ENCODE results near the gene NTSR1.

Gene NTSR1

GRCh38 chr20:62690261-62690820 lies 18.3 kb upstream of the NTSR1 start:
- H3K36me3 ChIP-seq (ENCODE audit: control insufficient read depth, insufficient read depth, low read length): no peaks in the 10 kb centered on the region
- H3K9me3 ChIP-seq (ENCODE audit: control insufficient read depth, insufficient read depth, low read length): no peaks in the 10 kb centered on the region
- no peaks in the 10 kb centered on the region for H3K27me3 ChIP-seq (ENCODE audit: control insufficient read depth, insufficient read depth, low read length)
- H3K9ac ChIP-seq (ENCODE audit: low read depth, low read length): no peak overlapping the region
- no peak overlapping the region for H3K4me3 ChIP-seq (ENCODE audit: low read depth, low read length)
- peaks cover 2% of the 10 kb centered on the region for H3K4me1 ChIP-seq (ENCODE audit: control insufficient read depth, insufficient read depth, low read length)

DNA sequence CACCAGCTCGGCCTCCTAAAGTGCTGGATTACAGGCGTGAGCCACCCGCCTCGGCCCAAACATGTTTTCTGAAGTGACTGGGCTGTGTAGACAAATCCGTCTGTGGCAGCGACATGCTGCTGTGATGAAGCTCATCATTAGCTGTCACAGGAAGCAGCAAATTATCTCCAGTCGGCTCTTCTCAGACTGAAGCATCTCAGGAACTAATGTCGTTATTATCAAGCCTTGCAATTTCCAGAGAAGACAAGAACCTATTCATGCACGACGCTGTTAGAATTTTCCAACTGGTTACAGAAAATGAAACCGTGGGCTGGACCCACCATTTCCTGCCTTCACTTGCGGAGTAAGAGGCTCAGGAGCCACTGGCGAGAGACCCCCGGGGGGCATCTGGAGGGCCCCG lies 17.1 kb upstream of the NTSR1 start:
- Histone ChIP-seq H3K36me3 (ENCODE audit: control insufficient read depth, insufficient read depth, low read length) (no peaks in the 10 kb centered on the region), H3K9ac (ENCODE audit: low read depth, low read length) (no peak overlapping the region), H3K4me1 (ENCODE audit: control insufficient read depth, insufficient read depth, low read length) (no peaks in the 10 kb centered on the region), H3K4me3 (ENCODE audit: low read depth, low read length) (no peak overlapping the region), H3K9me3 (ENCODE audit: control insufficient read depth, insufficient read depth, low read length) (no peaks in the 10 kb centered on the region), H3K27me3 (ENCODE audit: control insufficient read depth, insufficient read depth, low read length) (no peaks in the 10 kb centered on the region)

GRCh38 chr20:62692176-62692575 lies 16.5 kb upstream of the NTSR1 start:
- no peak overlapping the region for H3K4me3 ChIP-seq (ENCODE audit: low read depth, low read length)
- no peak overlapping the region for H3K9ac ChIP-seq (ENCODE audit: low read depth, low read length)
- H3K27me3 ChIP-seq (ENCODE audit: control insufficient read depth, insufficient read depth, low read length): no peaks in the 10 kb centered on the region
- H3K4me1 ChIP-seq (ENCODE audit: control insufficient read depth, insufficient read depth, low read length): no peaks in the 10 kb centered on the region
- no peaks in the 10 kb centered on the region for H3K36me3 ChIP-seq (ENCODE audit: control insufficient read depth, insufficient read depth, low read length)
- H3K9me3 ChIP-seq (ENCODE audit: control insufficient read depth, insufficient read depth, low read length): no peaks in the 10 kb centered on the region

DNA sequence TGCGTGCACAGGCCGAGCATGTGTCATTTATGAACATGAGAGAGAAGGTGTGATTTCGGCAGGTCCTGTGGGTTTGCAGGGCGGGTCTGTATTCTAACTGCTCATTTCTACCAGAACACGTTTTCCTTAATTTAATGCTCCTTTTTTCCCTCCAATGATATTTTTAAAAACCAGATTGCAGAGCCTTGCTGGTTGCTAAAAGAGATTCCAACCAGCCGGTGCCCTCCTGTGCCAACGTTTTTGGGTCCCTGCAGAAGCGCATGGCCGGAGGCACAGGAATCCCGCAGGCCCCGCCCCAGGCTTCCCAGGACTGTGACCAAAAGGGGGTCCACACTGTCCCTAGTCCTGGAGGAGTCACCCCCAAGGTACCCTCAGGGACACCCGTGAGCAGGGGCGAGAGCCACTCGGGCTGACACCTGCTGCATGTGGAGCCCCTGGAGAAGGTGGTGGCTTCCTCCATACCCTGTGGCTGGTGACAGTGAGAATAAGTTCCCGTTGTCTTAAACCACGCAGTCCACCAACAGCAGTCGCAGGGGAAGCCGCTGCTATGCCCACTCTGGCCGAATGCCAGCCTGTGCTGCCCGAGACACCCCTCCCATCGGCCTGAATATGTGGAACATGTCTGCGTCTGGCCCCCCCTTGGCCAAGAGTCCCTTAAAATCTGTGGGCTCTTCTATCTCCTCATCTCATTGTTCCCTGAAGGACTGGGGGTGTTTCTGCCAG lies 15.7 kb upstream of the NTSR1 start:
- Histone ChIP-seq H3K27me3 (ENCODE audit: control insufficient read depth, insufficient read depth, low read length) (no peaks in the 10 kb centered on the region), H3K4me1 (ENCODE audit: control insufficient read depth, insufficient read depth, low read length) (no peaks in the 10 kb centered on the region), H3K4me3 (ENCODE audit: low read depth, low read length) (no peak overlapping the region), H3K9ac (ENCODE audit: low read depth, low read length) (no peak overlapping the region), H3K9me3 (ENCODE audit: control insufficient read depth, insufficient read depth, low read length) (no peaks in the 10 kb centered on the region), H3K36me3 (ENCODE audit: control insufficient read depth, insufficient read depth, low read length) (no peaks in the 10 kb centered on the region)

GRCh38 chr20:62693524-62693922 lies 15.1 kb upstream of the NTSR1 start:
- Histone ChIP-seq H3K4me1 (ENCODE audit: control insufficient read depth, insufficient read depth, low read length) (no peaks in the 10 kb centered on the region), H3K36me3 (ENCODE audit: control insufficient read depth, insufficient read depth, low read length) (no peaks in the 10 kb centered on the region), H3K27me3 (ENCODE audit: control insufficient read depth, insufficient read depth, low read length) (no peaks in the 10 kb centered on the region), H3K4me3 (ENCODE audit: low read depth, low read length) (no peak overlapping the region), H3K9ac (ENCODE audit: low read depth, low read length) (no peak overlapping the region), H3K9me3 (ENCODE audit: control insufficient read depth, insufficient read depth, low read length) (no peaks in the 10 kb centered on the region)

GRCh38 chr20:62694106-62694505 lies 14.5 kb upstream of the NTSR1 start:
- H3K27me3 ChIP-seq (ENCODE audit: control insufficient read depth, insufficient read depth, low read length): no peaks in the 10 kb centered on the region
- no peaks in the 10 kb centered on the region for H3K36me3 ChIP-seq (ENCODE audit: control insufficient read depth, insufficient read depth, low read length)
- no peak overlapping the region for H3K4me3 ChIP-seq (ENCODE audit: low read depth, low read length)
- H3K9ac ChIP-seq (ENCODE audit: low read depth, low read length): no peak overlapping the region
- no peaks in the 10 kb centered on the region for H3K4me1 ChIP-seq (ENCODE audit: control insufficient read depth, insufficient read depth, low read length)
- H3K9me3 ChIP-seq (ENCODE audit: control insufficient read depth, insufficient read depth, low read length): no peaks in the 10 kb centered on the region

DNA sequence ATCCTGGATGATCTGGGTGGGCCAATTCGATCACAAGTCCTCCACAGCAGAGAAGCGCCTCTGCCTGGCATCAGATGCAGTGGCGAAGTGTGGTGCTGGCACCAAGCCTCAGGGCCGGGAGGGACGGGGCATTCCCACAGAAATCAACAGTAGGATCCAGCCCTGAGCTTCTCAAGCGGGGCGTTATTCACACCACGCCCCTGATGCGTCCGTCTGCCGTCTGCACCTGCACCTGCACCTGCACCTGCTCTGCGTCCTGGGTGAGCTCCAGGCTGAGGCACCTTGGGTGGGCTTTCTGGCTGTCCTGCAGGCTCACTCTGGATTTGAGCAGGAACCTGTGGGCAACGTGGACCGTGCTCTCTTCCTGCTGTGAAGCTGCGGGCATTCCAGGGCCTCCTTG lies 13.8 kb upstream of the NTSR1 start:
- Histone ChIP-seq H3K36me3 (ENCODE audit: control insufficient read depth, insufficient read depth, low read length) (no peaks in the 10 kb centered on the region), H3K9ac (ENCODE audit: low read depth, low read length) (no peak overlapping the region), H3K4me3 (ENCODE audit: low read depth, low read length) (no peak overlapping the region), H3K27me3 (ENCODE audit: control insufficient read depth, insufficient read depth, low read length) (no peaks in the 10 kb centered on the region), H3K9me3 (ENCODE audit: control insufficient read depth, insufficient read depth, low read length) (no peaks in the 10 kb centered on the region), H3K4me1 (ENCODE audit: control insufficient read depth, insufficient read depth, low read length) (no peaks in the 10 kb centered on the region)

DNA sequence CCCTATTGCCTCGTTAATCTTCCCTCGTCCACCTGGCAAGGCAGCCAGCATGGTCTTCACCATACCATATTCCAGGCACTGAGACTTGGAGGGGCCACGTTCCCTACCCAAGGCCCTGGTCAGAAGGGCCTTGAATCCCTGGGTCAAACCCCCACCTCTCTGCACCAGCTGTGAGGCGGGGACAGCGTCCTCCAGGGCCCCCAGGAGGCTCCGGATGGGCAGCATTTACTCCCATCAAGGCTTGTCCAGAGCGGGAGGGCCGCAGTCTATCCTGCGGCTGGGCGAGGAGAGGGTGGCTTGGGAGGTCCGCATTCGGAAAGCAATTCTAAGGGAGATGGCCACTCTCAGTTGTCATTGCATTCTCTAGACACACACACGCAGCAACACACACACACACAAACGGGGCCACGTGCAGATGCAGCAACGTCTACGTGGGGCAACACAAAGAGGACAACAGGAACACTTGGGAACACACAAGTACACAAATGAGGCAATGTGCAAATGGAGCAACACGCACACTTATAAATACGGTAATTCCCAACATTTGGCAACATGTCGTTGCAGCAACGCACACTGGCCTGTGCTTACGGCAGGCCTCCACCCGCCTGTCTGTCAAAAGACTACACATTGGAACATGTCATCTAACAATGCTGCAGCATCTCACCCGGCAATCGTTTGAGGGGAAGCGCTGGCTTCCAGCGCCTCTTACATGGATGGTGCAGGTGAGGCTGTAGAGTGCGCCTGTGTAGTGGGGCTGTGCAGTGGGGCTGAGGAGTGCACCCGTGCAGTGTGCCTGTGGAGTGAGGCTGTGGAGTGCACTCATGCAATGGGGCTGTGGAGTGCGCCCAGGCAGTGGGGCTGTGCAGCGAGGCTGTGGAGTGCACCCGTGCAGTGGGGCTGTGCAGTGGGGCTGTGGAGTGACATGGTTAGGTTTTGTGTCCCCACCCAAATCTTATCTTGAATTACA lies 12.9 kb upstream of the NTSR1 start:
- no peaks in the 10 kb centered on the region for H3K4me1 ChIP-seq (ENCODE audit: control insufficient read depth, insufficient read depth, low read length)
- no peaks in the 10 kb centered on the region for H3K36me3 ChIP-seq (ENCODE audit: control insufficient read depth, insufficient read depth, low read length)
- no peak overlapping the region for H3K9ac ChIP-seq (ENCODE audit: low read depth, low read length)
- H3K27me3 ChIP-seq (ENCODE audit: control insufficient read depth, insufficient read depth, low read length): no peaks in the 10 kb centered on the region
- H3K4me3 ChIP-seq (ENCODE audit: low read depth, low read length): no peak overlapping the region
- H3K9me3 ChIP-seq (ENCODE audit: control insufficient read depth, insufficient read depth, low read length): no peaks in the 10 kb centered on the region

DNA sequence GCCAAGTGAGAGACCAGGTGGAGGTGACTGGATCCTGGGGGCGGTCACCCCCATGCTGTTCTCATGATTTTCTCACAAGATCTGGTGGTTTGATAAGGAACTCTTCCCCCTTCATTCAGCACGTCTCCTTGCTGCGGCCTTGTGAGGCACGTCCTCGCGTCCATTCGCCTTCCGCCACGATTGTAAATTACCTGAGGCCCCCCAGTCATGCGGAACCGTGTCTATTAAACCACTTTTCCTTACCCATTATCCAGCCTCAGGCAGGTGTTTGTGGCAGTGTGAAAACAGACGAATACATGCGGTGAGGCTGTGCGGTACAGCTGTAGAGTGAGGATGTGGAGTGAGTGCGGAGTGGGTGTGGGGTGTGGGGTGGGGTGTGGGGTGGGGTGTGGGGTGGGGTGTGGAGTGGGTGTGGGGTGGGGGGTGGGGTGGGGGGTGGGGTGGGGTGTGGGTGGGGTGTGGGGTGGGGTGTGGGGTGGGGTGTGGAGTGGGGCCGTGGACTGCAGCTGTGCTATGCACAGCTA lies 12.1 kb upstream of the NTSR1 start:
- no peak overlapping the region for H3K4me3 ChIP-seq (ENCODE audit: low read depth, low read length)
- no peaks in the 10 kb centered on the region for H3K27me3 ChIP-seq (ENCODE audit: control insufficient read depth, insufficient read depth, low read length)
- no peaks in the 10 kb centered on the region for H3K9me3 ChIP-seq (ENCODE audit: control insufficient read depth, insufficient read depth, low read length)
- no peaks in the 10 kb centered on the region for H3K4me1 ChIP-seq (ENCODE audit: control insufficient read depth, insufficient read depth, low read length)
- no peaks in the 10 kb centered on the region for H3K36me3 ChIP-seq (ENCODE audit: control insufficient read depth, insufficient read depth, low read length)
- no peak overlapping the region for H3K9ac ChIP-seq (ENCODE audit: low read depth, low read length)

GRCh38 chr20:62696989-62697388 lies 11.6 kb upstream of the NTSR1 start:
- Histone ChIP-seq H3K9ac (ENCODE audit: low read depth, low read length) (no peak overlapping the region), H3K9me3 (ENCODE audit: control insufficient read depth, insufficient read depth, low read length) (no peaks in the 10 kb centered on the region), H3K4me3 (ENCODE audit: low read depth, low read length) (no peak overlapping the region), H3K4me1 (ENCODE audit: control insufficient read depth, insufficient read depth, low read length) (no peaks in the 10 kb centered on the region), H3K36me3 (ENCODE audit: control insufficient read depth, insufficient read depth, low read length) (no peaks in the 10 kb centered on the region), H3K27me3 (ENCODE audit: control insufficient read depth, insufficient read depth, low read length) (no peaks in the 10 kb centered on the region)

GRCh38 chr20:62697468-62697912 lies 11.1 kb upstream of the NTSR1 start:
- H3K9ac ChIP-seq (ENCODE audit: low read depth, low read length): no peak overlapping the region
- no peaks in the 10 kb centered on the region for H3K4me1 ChIP-seq (ENCODE audit: control insufficient read depth, insufficient read depth, low read length)
- H3K4me3 ChIP-seq (ENCODE audit: low read depth, low read length): no peak overlapping the region
- no peaks in the 10 kb centered on the region for H3K36me3 ChIP-seq (ENCODE audit: control insufficient read depth, insufficient read depth, low read length)
- H3K9me3 ChIP-seq (ENCODE audit: control insufficient read depth, insufficient read depth, low read length): no peaks in the 10 kb centered on the region
- H3K27me3 ChIP-seq (ENCODE audit: control insufficient read depth, insufficient read depth, low read length): no peaks in the 10 kb centered on the region

Data from iPS-15b (cell line).